Mammary epithelial cell (primary cell): ENCODE data around the gene RILPL2.
"Not testable (repeated sequence)": the region's sequence is repeated elsewhere in the genome, so short reads cannot be mapped to it uniquely, and the experiment has no call there.

Source experiments
- CTCF ChIP-seq, 2 donors: IDR thresholded peaks in 1 of 2; conservative IDR thresholded peaks in 1 of 2; 2 replicates each; pipeline ENCODE4 v1.5.1; 2011 to 2012; ENCODE audit warnings: inconsistent platforms in 2 of 2, low read length in 2 of 2, mild to moderate bottlenecking in 2 of 2, control low read depth in 1 of 2, low read depth in 1 of 2; ENCODE audit not compliant: insufficient read depth in 1 of 2; ENCODE audit errors: extremely low read depth in 1 of 2
- EZH2 ChIP-seq: IDR thresholded peaks from 2 replicates; pipeline ENCODE4 v1.6.1; 2012; ENCODE audit warnings: low read length, inconsistent platforms, borderline replicate concordance

DNA sequence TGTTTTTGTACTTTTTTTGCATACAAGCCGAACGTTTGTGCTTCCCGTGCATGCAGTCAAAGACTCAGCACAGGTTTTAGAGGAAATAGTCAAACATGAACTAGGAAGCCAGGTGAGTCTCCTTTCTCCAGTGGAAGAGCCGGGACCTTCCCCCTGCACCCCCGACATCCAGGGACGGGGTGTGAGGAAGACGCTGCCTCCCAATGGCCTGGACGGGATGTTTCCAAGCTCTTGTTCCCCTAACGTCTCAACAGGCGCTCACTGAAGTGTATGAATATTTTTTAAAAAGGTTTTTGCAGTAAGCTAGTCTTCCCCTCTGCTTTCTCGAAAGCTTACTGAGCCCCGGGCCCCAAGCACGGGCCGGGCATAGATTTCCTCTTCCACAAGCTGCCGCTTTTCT is 28.6 kb downstream of the RILPL2 start:
- TF ChIP-seq CTCF (conservative IDR thresholded peaks at IDR 0.05 in 1 of 2, IDR thresholded peaks at IDR 0.05 in 1 of 2; ENCODE audit: extremely low read depth in 1 of 2, insufficient read depth in 1 of 2, low read depth in 1 of 2, low read length in 2 of 2); EZH2: not testable (repeated sequence)
